Hepatocyte (in vitro differentiated cells): ENCODE data around the gene KCNQ4. TPM values are rescaled to one million over a fixed set of nuclear protein-coding genes. Genes with fewer than 3 reads are reported as not detected.

Source experiments
- DNase-seq: peaks from one replicate; pipeline ENCODE4 v3.0.0-alpha.2; 2016; ENCODE audit warnings: low spot score
- H2AFZ ChIP-seq: fragments of 200-600 bp; sonication (generic); 2 replicates; pipeline ENCODE4 v1.6.0; 2016; ENCODE audit warnings: antibody characterized with exemption, mild to moderate bottlenecking
- H3K27ac ChIP-seq: fragments of 200-600 bp; sonication (generic); 2 replicates; pipeline ENCODE4 v1.5.1; 2016; ENCODE audit warnings: mild to moderate bottlenecking
- H3K27me3 ChIP-seq: fragments of 200-600 bp; sonication (generic); 2 replicates; pipeline ENCODE4 v1.6.1; 2016
- H3K36me3 ChIP-seq: fragments of 200-600 bp; sonication (generic); replicated peaks from 2 replicates; pipeline ENCODE4 v1.5.1; 2016; ENCODE audit warnings: low read depth; ENCODE audit not compliant: insufficient read depth
- H3K4me1 ChIP-seq: fragments of 200-600 bp; sonication (generic); 2 replicates; pipeline ENCODE4 v1.5.1; 2016; ENCODE audit warnings: mild to moderate bottlenecking, moderate library complexity; ENCODE audit not compliant: insufficient read depth
- H3K4me2 ChIP-seq: fragments of 200-600 bp; sonication (generic); 2 replicates; pipeline ENCODE4 v1.6.0; 2016
- H3K4me3 ChIP-seq: fragments of 200-600 bp; sonication (generic); 2 replicates; pipeline ENCODE4 v1.5.1; 2016; ENCODE audit warnings: mild to moderate bottlenecking
- H3K79me2 ChIP-seq: fragments of 200-600 bp; sonication (generic); 2 replicates; pipeline ENCODE4 v1.6.0; 2017; ENCODE audit warnings: mild to moderate bottlenecking
- H3K9me2 ChIP-seq: fragments of 200-600 bp; sonication (generic); replicated peaks from 2 replicates; pipeline ENCODE4 v1.6.0; 2017; ENCODE audit warnings: mild to moderate bottlenecking; ENCODE audit not compliant: insufficient read depth
- H3K9me3 ChIP-seq: fragments of 200-600 bp; sonication (generic); 2 replicates; pipeline ENCODE4 v1.5.1; 2016; ENCODE audit warnings: low read depth, mild to moderate bottlenecking
- H4K20me1 ChIP-seq: fragments of 200-600 bp; sonication (generic); 2 replicates; pipeline ENCODE4 v1.6.0; 2016; ENCODE audit warnings: mild to moderate bottlenecking; ENCODE audit not compliant: insufficient read depth, poor library complexity, severe bottlenecking
- EZH2 ChIP-seq: fragments of 200-600 bp; sonication (generic); IDR thresholded peaks from 2 replicates; pipeline ENCODE4 v1.6.1; 2016; ENCODE audit warnings: antibody characterized with exemption, mild to moderate bottlenecking, borderline replicate concordance
- EZH2phosphoT487 ChIP-seq: fragments of 200-600 bp; sonication (generic); IDR thresholded peaks from one replicate; pipeline ENCODE4 v1.6.1; 2018; ENCODE audit warnings: antibody characterized with exemption, mild to moderate bottlenecking, low read depth, moderate library complexity; ENCODE audit not compliant: unreplicated experiment, severe bottlenecking
- WGBS: methylation state at CpG from one replicate; pipeline ENCODE4 v1.1.6; 2016; ENCODE audit warnings: low lambda C conversion rate; ENCODE audit errors: missing lambda C conversion rate; 5-methylcytosine and 5-hydroxymethylcytosine counted together
- microRNA counts: library from miRNA; unstranded; fragments of <30 nt; microRNA quantifications from one replicate; lab custom pipeline; 2017
- microRNA-seq: library from miRNA; unstranded; fragments of <30 nt; microRNA quantifications from one replicate; pipeline ENCODE4, GENCODE V29; 2017
- polyA plus RNA-seq: library from polyadenylated mRNA; unstranded; fragments of >200 nt; fragmentation: Nextera tagmentation; extraction: Ambion mirVana; gene quantifications from 2 replicates; pipeline ENCODE4 v1.2.1, GENCODE V29; 2016
- small RNA-seq: library from RNA; depleted of rRNA; stranded (forward); fragments of <200 nt; gene quantifications from one replicate; pipeline ENCODE3, GENCODE V24; 2014
- total RNA-seq: library from RNA; depleted of rRNA; stranded (reverse); fragments of >200 nt; gene quantifications from 2 replicates; pipeline ENCODE4 v1.2.3, GENCODE V29; 2014
- TF ChIP-seq, protein P1 (sequence below): fragments of 200-600 bp; sonication (generic); IDR thresholded peaks from 2 replicates; pipeline ENCODE4 v1.5.1; 2016; ENCODE audit warnings: antibody characterized with exemption, mild to moderate bottlenecking; ENCODE audit not compliant: poor library complexity

Gene KCNQ4
- total and polyA plus RNA-seq, 2 experiments from 2014 or later = not detected

DNA sequence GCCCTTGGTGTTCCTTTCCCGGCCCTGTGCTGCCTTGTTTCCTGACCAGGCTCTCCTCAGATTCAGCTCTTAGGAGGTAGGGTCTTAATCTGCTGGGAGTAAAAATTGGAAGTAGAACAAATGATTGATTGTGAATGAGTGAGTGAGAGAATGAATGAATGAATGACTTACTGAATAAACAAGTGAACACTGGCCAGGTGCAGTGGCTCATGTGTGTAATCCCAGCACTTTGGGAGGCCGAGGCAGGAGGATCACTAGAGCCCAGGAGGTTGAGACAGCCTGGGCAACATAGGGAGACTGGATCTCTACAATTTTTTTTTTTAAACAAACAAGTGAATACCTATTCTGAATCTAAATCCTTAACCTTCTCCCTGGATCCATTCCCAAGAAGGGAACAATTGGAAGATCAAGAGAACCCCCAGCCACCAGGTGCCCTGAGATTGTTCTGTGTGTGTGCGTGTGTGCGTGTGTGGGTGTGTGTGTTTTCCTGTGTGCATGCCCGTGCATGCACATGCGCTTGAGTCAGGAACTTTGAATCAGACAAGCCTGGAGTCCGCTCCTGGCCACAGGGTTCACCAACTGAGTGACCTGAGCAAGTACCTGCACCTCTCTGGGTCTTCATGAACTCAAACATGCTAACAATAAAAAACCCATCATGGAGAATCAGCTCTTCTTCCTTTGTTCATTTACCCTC is 102.9 kb downstream of the KCNQ4 start:
- no peak for DNase-seq
- H3K4me1 ChIP-seq = no peaks in the 10 kb centered on the region
- H3K4me2 ChIP-seq = no peak overlapping the region
- peaks cover 23% of the 10 kb centered on the region for H3K27me3 ChIP-seq
- no peaks in the 10 kb centered on the region for H3K9me3 ChIP-seq
- H3K36me3 ChIP-seq = no peaks in the 10 kb centered on the region
- TF ChIP-seq, protein P1, sequence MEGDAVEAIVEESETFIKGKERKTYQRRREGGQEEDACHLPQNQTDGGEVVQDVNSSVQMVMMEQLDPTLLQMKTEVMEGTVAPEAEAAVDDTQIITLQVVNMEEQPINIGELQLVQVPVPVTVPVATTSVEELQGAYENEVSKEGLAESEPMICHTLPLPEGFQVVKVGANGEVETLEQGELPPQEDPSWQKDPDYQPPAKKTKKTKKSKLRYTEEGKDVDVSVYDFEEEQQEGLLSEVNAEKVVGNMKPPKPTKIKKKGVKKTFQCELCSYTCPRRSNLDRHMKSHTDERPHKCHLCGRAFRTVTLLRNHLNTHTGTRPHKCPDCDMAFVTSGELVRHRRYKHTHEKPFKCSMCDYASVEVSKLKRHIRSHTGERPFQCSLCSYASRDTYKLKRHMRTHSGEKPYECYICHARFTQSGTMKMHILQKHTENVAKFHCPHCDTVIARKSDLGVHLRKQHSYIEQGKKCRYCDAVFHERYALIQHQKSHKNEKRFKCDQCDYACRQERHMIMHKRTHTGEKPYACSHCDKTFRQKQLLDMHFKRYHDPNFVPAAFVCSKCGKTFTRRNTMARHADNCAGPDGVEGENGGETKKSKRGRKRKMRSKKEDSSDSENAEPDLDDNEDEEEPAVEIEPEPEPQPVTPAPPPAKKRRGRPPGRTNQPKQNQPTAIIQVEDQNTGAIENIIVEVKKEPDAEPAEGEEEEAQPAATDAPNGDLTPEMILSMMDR = no peak
- TF ChIP-seq EZH2phosphoT487 (no peak), EZH2 (no peak)
- H3K4me3 ChIP-seq = no peak overlapping the region
- H4K20me1 ChIP-seq = no peaks in the 10 kb centered on the region
- H2AFZ ChIP-seq = no peak overlapping the region
- no peak overlapping the region for H3K27ac ChIP-seq
- H3K9me2 ChIP-seq = no peaks in the 10 kb centered on the region
- H3K79me2 ChIP-seq = no peaks in the 10 kb centered on the region
- 84% methylated on average over 7 of the region's 7 CpGs for WGBS

DNA sequence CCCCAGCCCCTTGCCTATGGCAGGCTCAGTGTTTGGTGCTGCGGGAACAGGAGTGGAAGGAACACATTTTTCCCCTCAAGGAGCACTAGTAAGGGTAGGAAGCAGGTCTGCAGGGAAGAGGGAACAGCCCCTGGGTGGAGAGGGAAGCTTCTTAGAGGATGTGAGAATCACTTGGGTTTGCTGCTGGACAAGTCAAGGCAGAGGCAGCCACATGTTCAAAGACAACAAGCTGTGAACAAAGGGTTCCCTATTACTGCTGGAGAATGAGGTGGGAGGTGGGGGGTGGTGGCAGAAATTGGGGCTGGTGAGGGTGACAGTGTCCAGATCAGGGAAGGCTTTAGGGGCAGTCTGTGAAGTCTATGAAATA is 103.4 kb downstream of the KCNQ4 start:
- Histone ChIP-seq H3K27me3 (peaks cover 23% of the 10 kb centered on the region), H3K27ac (no peak overlapping the region), H4K20me1 (no peaks in the 10 kb centered on the region), H3K4me3 (no peak overlapping the region), H3K9me3 (no peaks in the 10 kb centered on the region), H3K4me1 (no peaks in the 10 kb centered on the region), H3K79me2 (no peaks in the 10 kb centered on the region), H3K36me3 (no peaks in the 10 kb centered on the region), H3K9me2 (no peaks in the 10 kb centered on the region), H3K4me2 (no peak overlapping the region), H2AFZ (no peak overlapping the region)
- DNase-seq = no peak
- no peak for TF ChIP-seq EZH2
- TF ChIP-seq EZH2phosphoT487 = no peak
- TF ChIP-seq, protein P1 = no peak
- WGBS = 82% methylated on average over 1 of the region's 1 CpG

DNA sequence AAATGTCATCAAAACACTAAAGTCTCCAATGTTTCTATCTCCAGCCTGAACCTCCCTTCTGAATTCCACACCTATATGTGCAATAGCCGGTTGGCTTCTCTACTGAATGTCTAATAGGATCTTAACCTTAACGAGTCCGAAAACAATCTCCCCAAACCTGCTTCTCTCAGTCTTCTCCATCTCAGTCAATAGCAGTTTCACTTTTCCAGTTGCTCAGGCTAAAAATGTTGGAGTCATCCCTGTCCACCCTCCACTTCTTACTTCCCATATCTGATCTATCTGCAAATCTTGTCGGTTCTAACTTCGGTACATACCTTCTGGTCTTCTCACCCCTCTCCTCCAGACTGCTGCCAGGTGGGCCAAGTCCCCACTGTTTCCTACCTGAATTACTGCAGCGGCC is 104.1 kb downstream of the KCNQ4 start:
- DNase-seq = no peak
- TF ChIP-seq, protein P1 = no peak
- TF ChIP-seq EZH2phosphoT487 (no peak), EZH2 (no peak)

More for the DNA sequence above, 104.1 kb downstream of the KCNQ4 start:
- H3K4me2 ChIP-seq = no peak overlapping the region
- no peak overlapping the region for H2AFZ ChIP-seq
- no peak overlapping the region for H3K4me3 ChIP-seq
- no peaks in the 10 kb centered on the region for H3K36me3 ChIP-seq
- H3K27ac ChIP-seq = no peak overlapping the region
- H3K27me3 ChIP-seq = peaks cover 23% of the 10 kb centered on the region
- no peaks in the 10 kb centered on the region for H3K79me2 ChIP-seq
- H3K9me2 ChIP-seq = no peaks in the 10 kb centered on the region
- no peaks in the 10 kb centered on the region for H3K9me3 ChIP-seq
- H3K4me1 ChIP-seq = no peaks in the 10 kb centered on the region
- WGBS = 91% methylated on average over 6 of the region's 6 CpGs
- no peaks in the 10 kb centered on the region for H4K20me1 ChIP-seq

MicroRNAs encoded within 50 kb of the gene (microRNA counts, 767-probe panel; counts per million panel counts)
- microRNA hsa-miR-30c-5p (lab: Ali Mortazavi, UCI) = 6,160 counts per million, percentile 26 among the panel's probes with 10 or more counts
- microRNA hsa-miR-30e-5p (lab: Ali Mortazavi, UCI) = 4,936 counts per million, percentile 17 among the panel's probes with 10 or more counts

Small RNA genes within 50 kb of the gene (microRNA-seq; reads per million reads assigned to microRNA genes)
- gene MIR30C1 (113 reads per million, percentile 62 among the genes with 10 or more reads in this experiment), gene MIR30E (10,209 reads per million, percentile 94 among the genes with 10 or more reads in this experiment)

Small RNA genes within 50 kb of the gene (small RNA-seq; reads per million reads assigned to genes)
- gene MIR30C1 = 11.1 reads per million, percentile 95 among the genes with 10 or more reads in this experiment
- gene MIR30E = 1,103 reads per million, percentile 99 among the genes with 10 or more reads in this experiment
- not detected for gene RN7SL326P

Other genes starting within 250 kb of the KCNQ4 start
- 1.0 and 1.6 TPM in 2 replicates for gene RIMS3, start 118.1 kb upstream of the KCNQ4 start, total RNA-seq
- 0.32 and 1.4 TPM in 2 replicates for gene RIMS3, start 118.1 kb upstream of the KCNQ4 start, polyA plus RNA-seq
- 38.6 and 44.1 TPM in 2 replicates for gene NFYC, start 92.1 kb upstream of the KCNQ4 start, total RNA-seq
- gene NFYC, start 92.1 kb upstream of the KCNQ4 start, polyA plus RNA-seq = 52.5 and 54.8 TPM in 2 replicates
- 3.9 and 6.8 TPM in 2 replicates for gene CITED4, start 78.6 kb downstream of the KCNQ4 start, total RNA-seq
- gene CITED4, start 78.6 kb downstream of the KCNQ4 start, polyA plus RNA-seq = 29.0 and 30.0 TPM in 2 replicates
- gene CTPS1, start 195.9 kb downstream of the KCNQ4 start, total RNA-seq = 37.9 and 44.9 TPM in 2 replicates
- 29.9 and 31.9 TPM in 2 replicates for gene CTPS1, start 195.9 kb downstream of the KCNQ4 start, polyA plus RNA-seq
- 0.27 and 0.52 TPM in 2 replicates for gene SLFNL1, start 237.9 kb downstream of the KCNQ4 start, total RNA-seq
- 0.18 and 1.8 TPM in 2 replicates for gene SLFNL1, start 237.9 kb downstream of the KCNQ4 start, polyA plus RNA-seq